Measurements from ENCODE around the gene CD3D. TPM values are rescaled to one million over a fixed set of nuclear protein-coding genes. Genes with fewer than 3 reads are reported as not detected.

The CD3D gene
- total and polyA plus RNA-seq, 2 donors (not counting 3 experiments of a cell fraction or from before 2014, with no cell fraction given) = not detected

- CTCF ChIA-PET = interaction anchor here (0.6 to 7.4 kb wide), 5 partner anchors 7 to 103 kb away, joined by 3 to 41 read pairs (median 5); no protein-coding TSS in a partner anchor
- no peaks in the 10 kb centered on the region for H3K9me1 ChIP-seq (replicated peaks; ENCODE audit: control insufficient read depth, extremely low read depth, insufficient read depth, low read length)
- no TSS peak for BruUV-seq (replicated peaks)
- H3K27me3 ChIP-seq (ENCODE audit: control insufficient read depth in 2 of 2, insufficient read depth in 2 of 2, low read length in 2 of 2) = peaks cover 10 to 19% of the 10 kb centered on the region in 2 experiments
- TF ChIP-seq POLR2AphosphoS5 (IDR thresholded peaks at IDR 0.05; ENCODE audit: insufficient read depth, low read depth, low read length) (no peak), GATA2 (IDR thresholded peaks at IDR 0.05; ENCODE audit: insufficient read depth, insufficient read length, low read depth, low read length) (no peak), EZH2 (IDR thresholded peaks at IDR 0.05; ENCODE audit: borderline replicate concordance, low read depth, low read length, severe bottlenecking) (no peak), POLR2A (IDR thresholded peaks at IDR 0.05; ENCODE audit: low read depth, low read length) (no peak), MYC (IDR thresholded peaks at IDR 0.05; ENCODE audit: low read depth, low read length) (no peak), FOS (IDR thresholded peaks at IDR 0.05; ENCODE audit: borderline replicate concordance, insufficient read depth, low read length) (no peak), JUN (IDR thresholded peaks at IDR 0.05; ENCODE audit: borderline replicate concordance, insufficient read depth, insufficient read length, low read depth) (no peak), MAX (IDR thresholded peaks at IDR 0.05; ENCODE audit: insufficient read depth, insufficient read length) (no peak)
- TF ChIP-seq, protein P1, sequence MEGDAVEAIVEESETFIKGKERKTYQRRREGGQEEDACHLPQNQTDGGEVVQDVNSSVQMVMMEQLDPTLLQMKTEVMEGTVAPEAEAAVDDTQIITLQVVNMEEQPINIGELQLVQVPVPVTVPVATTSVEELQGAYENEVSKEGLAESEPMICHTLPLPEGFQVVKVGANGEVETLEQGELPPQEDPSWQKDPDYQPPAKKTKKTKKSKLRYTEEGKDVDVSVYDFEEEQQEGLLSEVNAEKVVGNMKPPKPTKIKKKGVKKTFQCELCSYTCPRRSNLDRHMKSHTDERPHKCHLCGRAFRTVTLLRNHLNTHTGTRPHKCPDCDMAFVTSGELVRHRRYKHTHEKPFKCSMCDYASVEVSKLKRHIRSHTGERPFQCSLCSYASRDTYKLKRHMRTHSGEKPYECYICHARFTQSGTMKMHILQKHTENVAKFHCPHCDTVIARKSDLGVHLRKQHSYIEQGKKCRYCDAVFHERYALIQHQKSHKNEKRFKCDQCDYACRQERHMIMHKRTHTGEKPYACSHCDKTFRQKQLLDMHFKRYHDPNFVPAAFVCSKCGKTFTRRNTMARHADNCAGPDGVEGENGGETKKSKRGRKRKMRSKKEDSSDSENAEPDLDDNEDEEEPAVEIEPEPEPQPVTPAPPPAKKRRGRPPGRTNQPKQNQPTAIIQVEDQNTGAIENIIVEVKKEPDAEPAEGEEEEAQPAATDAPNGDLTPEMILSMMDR (IDR thresholded peaks at IDR 0.05; ENCODE audit: extremely low read depth in 1 of 2, insufficient read depth in 1 of 2, low read depth in 1 of 2, low read length in 2 of 2) = no peak
- POLR2A ChIA-PET = no interaction called here
- H3K4me3 ChIP-seq (replicated peaks in 1 of 3; ENCODE audit: insufficient read depth in 1 of 3, low read depth in 1 of 3, low read length in 3 of 3) = no peak overlapping the region
- FAIRE-seq (no peak), DNase-seq (ENCODE audit: low read depth, low spot score) (no peak)
- dilution Hi-C loops (cut with MboI; ENCODE audit: extremely low pct_ligation_motif_present, low sequenced_read_pairs) (no loop called here), intact Hi-C loops (cut with micrococcal nuclease) (no loop called here)
- H3K4me2 ChIP-seq (ENCODE audit: insufficient read depth, low read length) = no peak overlapping the region
- H3K9ac ChIP-seq (replicated peaks; ENCODE audit: extremely low read depth, insufficient read depth, low read length) = no peak overlapping the region
- H4K20me1 ChIP-seq (replicated peaks; ENCODE audit: control insufficient read depth, extremely low read depth, insufficient read depth, low read length) = no peaks in the 10 kb centered on the region
- H3K79me2 ChIP-seq (ENCODE audit: control insufficient read depth, insufficient read depth, low read length) = no peaks in the 10 kb centered on the region
- no peaks in the 10 kb centered on the region for H3K4me1 ChIP-seq (ENCODE audit: control insufficient read depth, extremely low read depth, insufficient read depth, low read length)
- no peak overlapping the region for H2AFZ ChIP-seq (ENCODE audit: low read depth, low read length)
- H3K9me3 ChIP-seq (replicated peaks; ENCODE audit: control insufficient read depth, insufficient read depth, low read length) = no peaks in the 10 kb centered on the region
- no peaks in the 10 kb centered on the region for H3K36me3 ChIP-seq (ENCODE audit: control insufficient read depth in 2 of 2, extremely low read depth in 1 of 2, insufficient read depth in 2 of 2, low read length in 2 of 2)
- no peak overlapping the region for H3K27ac ChIP-seq (ENCODE audit: insufficient read depth, low read depth, low read length)
Observed at GRCh38 chr11:118301600-118302195, 40.8 kb downstream of the CD3D start.
